ENCODE data around the gene FAM135A. TPM values are rescaled to one million over a fixed set of nuclear protein-coding genes. Genes with fewer than 3 reads are reported as not detected.
A peak's percentile ranks its signal among the peaks of the same experiment; 100 is the strongest.

FAM135A gene
- total RNA-seq, 2 donors from 2014 or later = 28.0 to 40.3 TPM

GRCh38 chr6:70371454-70372105, 41.7 kb upstream of the FAM135A start:
- no peak overlapping the region for H3K27ac ChIP-seq
- peak; percentile 66 for ATAC-seq (ENCODE audit: insufficient number of reproducible peaks, low FRiP score, low read depth)
- H3K9me3 ChIP-seq = no peaks in the 10 kb centered on the region
- H3K27me3 ChIP-seq (replicated peaks; ENCODE audit: insufficient read depth) = no peaks in the 10 kb centered on the region
- TF ChIP-seq CTCF (IDR thresholded peaks at IDR 0.05) = peak; percentile 47
- no peak for DNase-seq (ENCODE audit: low spot score)
- no peaks in the 10 kb centered on the region for H3K4me1 ChIP-seq (ENCODE audit: control insufficient read depth in 1 of 2, low read depth in 2 of 2)
- H3K4me3 ChIP-seq = no peak overlapping the region
- H3K36me3 ChIP-seq = no peaks in the 10 kb centered on the region

- Histone ChIP-seq H3K4me1 (ENCODE audit: control insufficient read depth in 1 of 2, low read depth in 2 of 2) (no peaks in the 10 kb centered on the region), H3K36me3 (no peaks in the 10 kb centered on the region), H3K27me3 (replicated peaks; ENCODE audit: insufficient read depth) (no peaks in the 10 kb centered on the region), H3K4me3 (no peak overlapping the region), H3K27ac (no peak overlapping the region), H3K9me3 (no peaks in the 10 kb centered on the region)
- no peak for TF ChIP-seq CTCF (IDR thresholded peaks at IDR 0.05)
- DNase-seq (ENCODE audit: low spot score) (no peak), ATAC-seq (ENCODE audit: insufficient number of reproducible peaks, low FRiP score, low read depth) (no peak)
Measured at GRCh38 chr6:70375166-70375565, 38.1 kb upstream of the FAM135A start.

GRCh38 chr6:70375882-70376281, 37.4 kb upstream of the FAM135A start:
- no peaks in the 10 kb centered on the region for H3K27me3 ChIP-seq (replicated peaks; ENCODE audit: insufficient read depth)
- DNase-seq (ENCODE audit: low spot score) = no peak
- no peak overlapping the region for H3K4me3 ChIP-seq
- no peaks in the 10 kb centered on the region for H3K4me1 ChIP-seq (ENCODE audit: control insufficient read depth in 1 of 2, low read depth in 2 of 2)
- no peak for TF ChIP-seq CTCF (IDR thresholded peaks at IDR 0.05)
- no peaks in the 10 kb centered on the region for H3K9me3 ChIP-seq
- H3K36me3 ChIP-seq = no peaks in the 10 kb centered on the region
- no peak overlapping the region for H3K27ac ChIP-seq
- ATAC-seq (ENCODE audit: insufficient number of reproducible peaks, low FRiP score, low read depth) = no peak

- no peaks in the 10 kb centered on the region for H3K9me3 ChIP-seq
- ATAC-seq (ENCODE audit: insufficient number of reproducible peaks, low FRiP score, low read depth) = no peak
- H3K27ac ChIP-seq = no peak overlapping the region
- no peaks in the 10 kb centered on the region for H3K36me3 ChIP-seq
- H3K4me1 ChIP-seq (ENCODE audit: control insufficient read depth in 1 of 2, low read depth in 2 of 2) = no peaks in the 10 kb centered on the region
- no peak for TF ChIP-seq CTCF (IDR thresholded peaks at IDR 0.05)
- no peaks in the 10 kb centered on the region for H3K27me3 ChIP-seq (replicated peaks; ENCODE audit: insufficient read depth)
- H3K4me3 ChIP-seq = no peak overlapping the region
- DNase-seq (ENCODE audit: low spot score) = no peak
Measured at GRCh38 chr6:70376628-70377027, 36.7 kb upstream of the FAM135A start.

- Histone ChIP-seq H3K27me3 (replicated peaks; ENCODE audit: insufficient read depth) (no peaks in the 10 kb centered on the region), H3K36me3 (no peaks in the 10 kb centered on the region), H3K27ac (no peak overlapping the region), H3K9me3 (no peaks in the 10 kb centered on the region), H3K4me3 (no peak overlapping the region), H3K4me1 (ENCODE audit: control insufficient read depth in 1 of 2, low read depth in 2 of 2) (no peaks in the 10 kb centered on the region)
- ATAC-seq (ENCODE audit: insufficient number of reproducible peaks, low FRiP score, low read depth) (no peak), DNase-seq (ENCODE audit: low spot score) (no peak)
- no peak for TF ChIP-seq CTCF (IDR thresholded peaks at IDR 0.05)
Measured at GRCh38 chr6:70377372-70377771, 35.9 kb upstream of the FAM135A start.
